Left renal pelvis (tissue), 4 donors: Measurements from ENCODE around the gene CELF4. TPM values are rescaled to one million over a fixed set of nuclear protein-coding genes. Genes with fewer than 3 reads are reported as not detected.
A peak's percentile ranks its signal among the peaks of the same experiment; 100 is the strongest.

ENCODE experiments used
- DNase-seq, 4 donors: peaks; one replicate each; pipeline ENCODE4 v3.0.0-alpha.2; 2013; ENCODE audit warnings: low read depth in 4 of 4, low spot score in 3 of 4
- polyA plus RNA-seq, 4 donors: library from polyadenylated mRNA; unstranded; fragments of 120-200 nt; gene quantifications; one replicate each; pipeline ENCODE4 v1.2.1, GENCODE V29; 2013; ENCODE audit not compliant: insufficient read length in 4 of 4

CELF4 gene
- polyA plus RNA-seq, 4 donors, result 1.6 to 3.1 (median 2.4) TPM

DNA sequence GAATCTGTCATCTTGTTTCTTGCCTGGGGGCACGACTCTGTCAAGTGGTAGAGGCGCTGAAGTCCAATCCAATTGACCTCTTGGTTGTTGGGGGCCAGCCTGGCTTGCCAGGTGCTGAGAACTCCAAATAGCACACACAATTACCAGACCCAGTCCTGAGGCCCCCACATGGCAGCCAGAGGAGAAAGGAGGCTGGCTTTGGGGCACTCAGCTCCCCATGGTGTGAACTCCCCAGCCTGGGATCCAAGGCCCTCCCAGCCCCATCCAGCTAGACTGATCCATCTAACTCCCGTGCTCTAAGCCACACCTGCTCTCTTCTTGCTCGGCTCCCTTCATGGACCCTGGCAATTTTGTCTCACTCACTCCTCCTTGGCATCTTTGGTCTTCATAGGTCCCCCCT is 170.0 kb downstream of the CELF4 start:
- no peak for DNase-seq

DNA sequence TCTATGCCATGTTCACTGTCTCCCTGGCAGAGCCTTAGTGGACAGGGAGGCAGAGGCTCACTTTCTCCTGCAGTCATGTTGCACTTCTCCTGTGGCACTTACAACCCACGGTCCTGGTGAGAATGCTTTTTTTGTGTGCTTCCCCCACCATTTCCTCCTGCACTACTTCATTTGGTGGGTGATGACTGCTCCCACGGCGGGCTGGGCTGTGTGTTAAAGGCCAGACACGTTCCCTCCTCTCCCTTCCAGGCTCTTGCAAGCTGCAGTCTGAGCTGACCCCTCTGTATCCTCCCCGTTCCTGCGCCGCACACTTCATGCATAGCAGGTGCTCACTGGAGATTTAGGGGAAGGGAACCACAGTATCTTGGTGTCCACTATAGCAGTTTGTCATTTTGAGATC is 170.5 kb downstream of the CELF4 start:
- no peak for DNase-seq

DNA sequence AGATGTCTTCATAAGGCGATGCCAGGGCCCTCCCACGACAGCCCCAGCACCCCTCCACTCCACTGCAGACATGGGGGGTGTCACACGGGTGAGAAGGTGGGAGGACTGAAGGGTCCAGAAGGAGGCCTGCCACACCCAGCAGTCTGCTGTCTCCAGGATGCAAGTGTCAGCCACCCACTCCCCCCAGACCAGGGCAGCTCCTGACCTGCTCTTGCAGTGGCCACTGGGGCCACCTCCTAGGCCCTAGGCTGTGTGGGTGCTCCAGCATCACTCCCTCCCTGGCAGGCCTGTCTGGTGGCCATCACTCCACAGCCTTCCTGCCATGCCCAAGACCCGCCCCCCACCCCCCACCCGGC is 171.0 kb downstream of the CELF4 start:
- DNase-seq, result no peak

DNA sequence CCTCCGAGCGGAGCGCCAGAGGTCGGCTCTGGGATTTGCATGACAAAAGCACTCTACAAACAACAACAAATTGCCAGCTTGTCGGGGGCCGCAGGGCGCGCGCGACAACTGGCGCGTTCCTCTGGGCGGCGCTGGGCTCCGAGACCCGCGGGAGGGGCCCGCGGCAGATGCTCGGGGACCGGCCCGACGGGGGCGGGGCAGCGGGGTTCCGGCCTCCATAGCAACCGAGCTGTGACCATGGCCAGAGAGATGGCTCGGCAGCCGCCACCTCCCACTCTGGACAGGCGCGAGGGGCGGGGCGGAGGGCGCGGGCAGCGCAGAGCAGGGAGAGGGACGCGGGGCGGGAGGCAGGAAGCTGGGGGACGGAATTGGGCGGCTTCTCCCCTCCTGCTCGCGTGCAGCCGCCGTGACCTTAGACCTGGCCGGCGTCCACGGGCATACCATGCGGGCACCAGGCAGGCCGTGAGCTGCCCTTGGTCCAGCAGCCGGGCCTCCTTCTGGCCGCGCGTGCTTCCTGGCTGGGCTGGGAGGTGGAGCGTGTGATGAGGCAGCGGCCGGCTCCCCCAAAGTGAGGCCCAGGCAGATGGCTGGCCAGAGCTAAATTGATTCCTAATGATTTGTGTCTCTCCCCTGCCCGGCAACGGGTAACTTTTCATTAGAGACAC is 171.5 kb downstream of the CELF4 start:
- DNase-seq, result peak; percentile 50 to 65 (median 56)

DNA sequence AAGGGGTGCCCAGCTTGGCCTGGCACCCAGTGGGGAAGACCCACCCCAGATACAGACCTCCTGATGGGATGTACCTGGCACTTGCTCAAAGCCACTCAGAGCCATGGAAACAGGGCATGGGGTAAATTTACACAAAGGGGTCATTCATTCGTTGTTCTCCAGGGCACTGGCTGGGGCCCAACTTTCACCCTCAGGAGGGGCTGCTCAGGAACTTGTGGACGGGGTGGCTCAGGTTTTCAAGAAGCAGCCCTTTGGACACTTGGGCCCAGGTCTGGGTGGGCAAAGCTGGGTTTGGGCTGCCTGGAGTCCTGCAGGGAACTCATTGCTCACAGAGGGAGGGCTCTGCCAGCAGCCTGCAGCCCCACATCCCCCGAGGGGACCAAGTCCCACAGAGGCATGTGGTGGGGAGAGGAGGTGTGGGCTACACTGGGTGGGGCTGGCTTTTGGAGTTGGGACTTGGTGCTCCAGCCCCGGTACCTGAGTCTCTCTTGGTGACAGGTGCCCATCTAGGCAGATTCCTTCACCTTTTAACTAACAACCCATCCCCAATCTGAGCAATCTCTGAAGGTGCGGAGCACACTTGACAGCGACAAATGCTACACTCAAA is 172.3 kb downstream of the CELF4 start:
- no peak for DNase-seq

DNA sequence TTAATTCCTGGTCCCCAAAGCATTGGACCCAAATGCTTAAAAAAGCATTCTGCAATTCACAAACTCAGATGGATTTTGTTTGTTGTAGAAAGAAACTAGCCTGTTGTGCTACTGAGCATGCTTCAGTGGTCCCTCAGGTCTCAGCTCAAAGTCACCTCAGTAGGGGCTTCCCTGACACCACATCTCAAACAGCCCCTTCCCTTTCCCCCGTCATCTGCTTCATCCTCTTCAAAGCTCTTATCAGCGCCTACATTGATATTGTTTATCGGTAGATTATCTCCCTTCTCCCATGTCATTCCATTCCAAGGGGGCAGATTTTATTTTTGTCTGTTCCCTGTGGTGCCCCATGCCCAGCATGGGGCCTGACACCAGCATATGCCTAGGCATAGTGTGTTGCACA is 172.9 kb downstream of the CELF4 start:
- no peak for DNase-seq

DNA sequence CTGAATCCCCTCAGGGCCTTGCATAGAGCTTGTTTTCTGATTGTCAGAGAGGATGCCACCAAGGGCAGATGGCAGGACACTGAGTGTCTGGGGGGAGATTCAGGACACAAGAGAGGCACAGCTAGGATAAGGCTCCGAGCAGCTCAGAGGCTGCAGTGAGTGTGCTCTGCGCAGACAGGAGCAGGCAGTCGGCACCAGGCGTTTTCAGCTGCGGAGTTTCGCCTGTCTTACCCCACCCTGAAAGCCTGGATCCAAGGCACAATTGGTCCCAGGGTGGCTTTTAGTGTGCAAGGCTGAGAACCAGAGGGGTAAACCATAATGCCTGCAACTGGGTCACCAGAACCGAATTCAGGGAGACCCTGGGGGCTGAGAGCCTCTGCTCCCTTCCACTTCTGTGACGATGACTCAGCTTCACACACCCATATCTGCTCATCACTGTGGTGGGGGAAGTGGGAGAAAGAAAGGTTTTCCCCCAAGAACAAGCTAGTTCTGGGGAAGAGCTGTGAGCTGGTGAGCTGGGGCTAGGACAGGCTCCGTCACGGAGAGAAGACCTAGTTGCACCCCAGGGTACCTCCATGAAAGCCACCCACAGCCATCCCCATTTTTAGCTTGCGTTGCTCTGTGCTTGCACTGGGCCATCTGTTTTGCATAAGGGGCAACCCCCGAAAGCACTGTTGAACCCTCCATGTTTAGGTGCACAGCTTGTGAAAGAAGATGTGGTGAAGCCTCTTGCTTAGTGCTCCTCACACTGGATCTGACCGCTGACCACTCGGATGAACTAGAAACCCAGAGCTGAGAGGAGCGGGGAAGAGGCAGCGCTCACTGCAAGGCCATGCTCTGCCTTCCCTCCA is 173.7 kb downstream of the CELF4 start:
- DNase-seq, result no peak

DNA sequence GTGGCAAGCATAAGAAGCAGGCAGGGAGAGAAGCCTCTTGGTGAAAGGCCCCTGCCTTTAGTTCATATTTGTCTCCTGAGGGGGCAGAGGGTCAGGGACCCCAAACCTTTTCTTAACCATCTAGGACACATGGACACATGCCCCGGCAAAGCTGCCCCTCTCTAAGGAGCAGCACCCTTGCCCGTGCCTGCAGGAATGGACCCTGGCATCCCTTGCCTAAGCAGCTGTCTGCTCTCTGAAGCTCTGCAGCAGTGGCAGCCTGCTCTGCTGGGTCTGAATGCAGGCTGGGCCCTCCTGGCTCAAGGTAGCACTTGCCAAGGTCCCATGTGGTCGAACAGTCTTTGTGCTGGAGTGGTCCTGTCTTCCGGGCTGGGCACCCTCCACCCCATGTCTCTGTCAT is 174.4 kb downstream of the CELF4 start:
- no peak for DNase-seq

DNA sequence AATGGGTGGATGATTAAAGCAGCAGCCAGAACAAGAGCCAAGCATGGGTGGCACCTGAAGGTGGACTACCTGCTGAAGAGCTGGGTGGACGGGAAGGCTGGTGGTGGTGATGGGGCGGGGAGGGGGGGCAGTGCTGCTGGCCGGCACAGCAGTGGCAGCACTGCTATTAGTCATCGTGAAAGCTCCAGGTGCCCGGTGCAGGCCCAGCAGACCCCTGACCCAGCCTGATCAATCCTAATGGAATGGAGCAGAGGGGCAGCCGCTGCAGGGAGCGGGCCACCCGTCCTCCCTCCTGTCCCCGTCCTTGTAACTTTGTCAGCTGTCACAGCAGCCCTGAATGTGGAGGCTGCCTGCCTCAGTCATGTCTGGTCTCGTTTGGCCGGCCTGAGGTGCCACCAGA is 174.9 kb downstream of the CELF4 start:
- no peak for DNase-seq

DNA sequence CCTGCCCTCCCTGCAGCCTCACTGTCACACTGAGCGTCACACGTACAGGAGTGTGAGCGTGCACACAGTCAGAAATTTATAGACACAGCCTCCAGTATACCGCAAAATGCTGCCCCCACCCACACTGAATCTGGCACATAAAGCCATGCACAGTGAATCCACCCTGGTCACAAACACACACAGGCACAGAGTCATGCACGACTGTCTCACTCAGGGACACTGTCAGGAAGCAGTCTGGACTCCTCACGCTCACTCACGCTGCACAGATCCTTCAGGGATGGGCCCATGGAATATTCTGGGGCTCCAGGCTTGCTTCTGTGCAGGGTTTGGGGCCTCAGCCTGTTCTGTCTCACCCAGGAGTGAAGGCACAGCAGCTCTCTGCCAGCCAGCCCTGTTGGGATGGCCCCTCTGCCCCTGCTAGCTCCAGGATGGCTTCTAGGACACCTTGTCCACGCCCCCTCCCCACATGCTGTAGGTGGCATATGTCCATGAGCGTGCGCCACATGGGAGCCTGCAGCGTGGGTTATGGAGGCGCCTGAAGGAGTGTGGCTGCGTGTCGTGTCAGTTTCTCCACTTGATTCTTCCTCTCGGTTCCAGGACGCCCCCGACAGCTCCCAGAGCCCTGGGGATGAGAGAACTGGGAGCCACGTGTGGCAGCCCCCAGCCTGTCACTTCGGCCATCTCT is 175.8 kb downstream of the CELF4 start:
- DNase-seq, result no peak

DNA sequence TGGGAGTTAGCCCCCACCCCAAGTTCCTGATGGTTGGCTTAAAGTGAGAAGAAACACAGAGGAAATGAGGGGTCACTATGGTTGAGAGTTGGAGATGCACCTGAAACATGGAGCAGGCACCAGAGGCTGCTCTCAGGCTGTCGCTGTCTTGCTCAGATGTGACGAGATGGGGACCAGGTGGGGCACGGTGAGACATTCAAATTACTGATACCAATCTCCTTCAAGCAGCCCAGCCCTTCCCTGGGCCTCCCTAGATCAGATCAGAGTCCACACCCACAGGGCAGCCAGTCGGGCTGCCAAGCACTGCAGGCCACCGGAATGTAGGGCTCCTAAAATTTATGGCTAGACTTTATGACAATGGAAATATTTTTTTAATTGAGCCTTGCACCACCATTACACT is 176.6 kb downstream of the CELF4 start:
- DNase-seq, result no peak

DNA sequence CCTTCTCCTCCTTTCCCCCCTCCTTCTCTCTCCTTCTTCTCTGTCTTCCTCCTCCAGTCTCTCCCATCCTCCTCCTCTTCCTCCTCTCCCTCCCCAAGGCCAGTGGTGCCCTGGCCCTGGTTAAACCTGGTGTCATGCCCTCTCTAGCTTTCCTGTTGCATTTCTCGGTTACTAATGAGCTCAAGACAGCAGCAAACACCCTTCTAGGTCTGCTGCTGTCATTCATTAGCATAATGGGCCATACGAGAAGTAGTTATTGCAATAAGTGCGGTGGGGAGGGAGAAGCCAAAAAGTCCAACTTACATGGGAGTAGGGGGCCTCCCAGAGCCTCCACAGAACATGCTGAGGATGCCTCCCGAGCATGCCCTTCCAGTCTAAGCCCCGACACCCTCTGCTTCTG is 177.2 kb downstream of the CELF4 start:
- DNase-seq, result no peak

DNA sequence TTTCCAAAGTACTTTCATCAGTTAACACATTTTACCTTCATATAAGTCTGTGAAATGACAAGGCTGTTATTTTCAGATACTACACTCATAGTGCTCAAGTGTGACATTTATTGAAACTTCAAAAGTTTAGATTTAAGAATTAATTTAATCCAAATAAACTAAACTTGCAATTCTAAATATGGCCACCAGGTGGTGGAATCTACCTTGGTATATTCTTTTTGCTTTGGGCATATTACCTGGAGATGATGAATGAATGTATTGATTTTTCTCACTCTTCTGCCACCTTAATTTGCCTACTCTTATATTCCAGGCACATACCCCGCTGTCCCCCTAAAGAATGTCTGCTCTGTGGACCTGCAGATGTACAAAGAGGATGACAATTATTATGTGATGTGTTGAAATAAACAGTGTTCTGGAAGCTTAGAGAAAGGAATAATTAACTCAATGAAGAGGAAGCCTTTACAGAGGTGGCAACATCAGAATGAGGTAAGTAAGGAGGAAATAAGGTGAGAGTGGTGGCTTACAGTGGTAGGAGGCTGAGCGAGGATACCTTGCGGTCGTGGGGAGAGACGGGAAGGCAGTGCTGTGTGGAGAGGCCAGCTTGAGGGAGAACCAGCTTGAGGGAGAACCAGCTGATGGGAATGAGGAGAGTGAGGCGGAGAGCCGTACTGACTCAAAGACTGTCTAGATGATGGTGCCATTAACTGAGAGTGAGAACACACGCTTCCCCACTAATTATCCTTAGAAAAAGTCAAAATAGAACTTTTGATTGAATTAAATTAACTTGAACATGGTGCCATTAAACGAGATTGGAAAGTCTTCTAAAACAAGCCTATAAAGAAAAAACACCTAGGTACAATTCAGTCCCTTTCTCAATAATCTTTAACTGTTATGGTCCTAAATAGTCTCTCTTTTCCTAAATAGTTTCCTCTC is 179.5 kb downstream of the CELF4 start:
- no peak for DNase-seq

DNA sequence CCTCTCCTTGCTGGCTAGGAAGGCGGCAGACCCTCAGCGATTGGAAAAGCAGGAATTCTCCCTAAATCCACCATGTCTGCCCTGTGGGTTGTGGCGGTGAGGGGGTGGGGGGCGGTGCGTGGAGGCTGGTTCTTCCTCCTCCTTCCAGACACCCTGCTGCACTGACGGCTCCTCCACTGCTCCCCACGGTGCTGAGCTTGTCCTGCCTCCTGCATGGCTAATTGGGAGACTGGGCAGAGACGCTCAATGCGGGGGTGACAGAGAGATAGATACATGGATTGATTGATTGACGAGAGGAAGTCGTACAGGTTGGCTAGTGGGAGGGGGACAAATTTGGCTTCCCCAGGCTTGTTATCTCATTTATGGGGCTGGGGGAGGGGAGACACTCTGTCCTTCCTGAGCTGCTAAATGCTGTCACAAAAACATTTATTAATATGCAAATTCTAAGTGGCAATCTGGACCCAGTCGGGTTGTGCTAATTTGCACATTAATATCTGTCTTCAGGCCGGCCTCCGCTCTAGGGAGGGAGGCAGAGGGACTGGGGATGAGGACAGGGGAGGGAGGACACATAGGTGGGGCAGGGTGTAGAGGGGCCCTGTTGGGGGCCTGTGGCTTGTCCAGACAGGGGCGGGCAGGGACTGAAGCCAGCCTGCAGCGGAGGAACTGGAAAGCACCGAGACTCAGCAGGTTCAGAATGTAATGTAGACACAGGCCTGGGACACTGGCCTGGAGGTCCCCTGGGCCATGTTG is 181.6 kb downstream of the CELF4 start:
- no peak for DNase-seq

DNA sequence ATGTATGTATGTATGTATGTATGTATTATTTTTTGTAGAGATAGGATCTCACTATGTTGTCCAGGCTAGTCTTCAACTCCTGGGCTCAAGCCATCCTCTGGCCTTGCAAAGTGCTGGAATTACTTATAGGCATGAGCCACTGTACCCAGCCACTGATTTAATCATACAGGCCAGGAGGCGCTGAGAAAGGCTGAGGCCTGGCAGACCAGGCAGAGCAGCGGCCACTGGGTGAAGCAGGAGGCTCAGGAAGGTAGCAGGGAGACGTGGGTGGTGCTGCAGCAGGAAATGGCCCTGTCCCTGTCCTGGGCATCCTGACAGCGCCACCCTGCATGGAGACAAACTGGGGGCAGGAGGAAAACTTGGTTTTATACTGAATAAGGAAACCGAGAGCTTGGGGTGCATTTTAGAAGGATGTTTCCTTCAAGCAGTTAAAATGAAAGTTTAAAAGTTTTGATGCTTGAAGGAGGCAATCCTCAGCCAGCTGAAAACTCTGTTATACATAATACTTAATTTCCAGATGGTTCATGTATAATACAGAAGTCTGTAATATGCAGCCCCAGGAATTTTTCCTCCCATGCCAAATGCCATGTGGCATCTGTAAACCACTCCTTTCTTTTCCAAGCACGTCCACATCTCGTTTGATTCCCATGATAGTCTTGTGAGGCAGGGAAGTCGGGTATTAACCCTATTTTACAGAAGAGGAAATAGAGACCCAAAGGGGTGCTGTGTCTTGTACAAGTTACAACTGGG is 182.4 kb downstream of the CELF4 start:
- no peak for DNase-seq

DNA sequence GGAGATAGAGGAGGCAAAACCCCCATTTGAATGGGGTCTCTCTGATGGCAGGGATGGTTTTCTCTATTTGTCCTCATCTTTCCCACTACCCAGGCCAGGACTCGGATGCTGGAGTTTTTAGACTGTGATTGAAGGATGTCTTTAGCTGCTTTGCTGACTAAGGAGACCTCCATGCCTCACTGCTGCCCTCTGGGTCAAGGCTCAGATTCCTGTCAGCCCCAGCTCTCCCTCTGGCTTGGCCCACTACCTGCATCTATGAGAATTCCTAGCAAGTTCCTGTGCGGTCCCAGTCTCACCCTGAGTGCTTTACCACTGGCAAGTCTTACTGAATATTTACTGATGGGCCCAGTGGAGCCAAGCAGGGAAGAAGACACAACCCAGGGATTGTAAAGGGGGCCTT is 184.0 kb downstream of the CELF4 start:
- no peak for DNase-seq

DNA sequence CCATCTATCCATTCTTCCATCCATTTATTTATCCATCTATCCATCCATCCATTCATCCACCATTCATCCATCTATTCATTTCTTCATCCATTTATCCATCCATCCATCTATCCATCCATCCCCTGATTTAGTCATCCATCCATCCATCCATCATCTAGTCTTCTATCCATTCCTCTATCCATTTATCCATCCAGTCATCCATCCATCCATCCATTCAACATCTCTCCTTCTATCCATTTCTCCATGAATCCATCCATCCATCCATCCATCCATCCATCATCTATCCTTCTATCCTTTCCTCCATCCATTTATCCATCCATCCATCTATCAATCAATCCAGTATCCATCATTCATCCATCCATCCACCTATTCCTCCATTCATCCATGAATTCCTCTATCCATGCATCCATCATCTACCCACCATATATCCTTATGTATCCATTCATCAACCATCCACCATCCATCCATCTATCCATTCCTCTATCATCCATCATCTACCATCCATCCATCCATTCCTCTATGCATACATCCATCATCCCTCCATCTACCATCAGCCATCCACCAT is 185.0 kb downstream of the CELF4 start:
- no peak for DNase-seq

DNA sequence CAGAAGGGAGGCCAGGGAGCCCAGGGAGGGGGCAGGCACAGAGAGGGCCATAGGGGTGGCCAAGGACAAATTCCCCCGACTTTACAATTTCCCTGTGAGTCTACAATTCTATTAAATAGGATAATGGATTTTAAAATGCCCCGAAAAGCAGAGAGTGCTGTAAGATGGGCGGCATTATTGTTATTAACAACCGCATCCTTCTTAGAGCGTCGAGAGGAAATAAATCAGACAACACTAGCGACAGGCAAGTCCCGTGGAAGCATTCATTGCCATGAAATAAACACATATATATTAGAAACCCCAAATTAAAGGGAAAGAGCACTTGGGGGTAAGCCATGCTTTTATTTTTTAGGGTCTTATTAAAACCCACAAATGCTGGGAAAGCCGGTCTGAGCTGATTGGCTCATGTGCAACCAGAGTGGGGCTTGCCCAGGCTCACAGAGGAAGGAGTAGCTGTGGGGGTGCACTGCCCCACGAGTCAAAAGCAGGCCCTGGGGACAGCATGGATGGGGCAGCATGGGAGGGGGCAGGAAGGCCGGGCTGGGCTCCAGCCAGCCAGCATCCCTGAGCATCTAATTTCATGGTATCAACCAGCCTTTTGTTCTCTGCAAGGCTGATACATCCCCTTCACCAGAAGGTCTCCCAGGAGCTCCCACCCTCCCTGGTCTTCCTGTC is 187.1 kb downstream of the CELF4 start:
- no peak for DNase-seq
